ENCODE measurements around the gene CPNE5. TPM values are rescaled to one million over a fixed set of nuclear protein-coding genes. Genes with fewer than 3 reads are reported as not detected.

The CPNE5 gene
- total and polyA plus RNA-seq, 9 of the 15 experiments (the other 6 are each of a cell fraction or from before 2014, with no cell fraction given): 0.14 to 1.0 (median 0.46) TPM; not detected in 2

GRCh38 chr6:36779227-36779626 is 60.0 kb downstream of the CPNE5 start:
- in situ Hi-C loops (cut with MboI) (no loop called here), intact Hi-C loops (cut with micrococcal nuclease) (no loop called here)
- TF ChIP-seq BHLHE40 (IDR thresholded peaks at IDR 0.05; ENCODE audit: low read length): no peak
- TF ChIP-seq FOXP4 (CRISPR knock-in tag; IDR thresholded peaks at IDR 0.05; ENCODE audit: borderline replicate concordance): no peak
- TF ChIP-seq ZBTB17 (CRISPR knock-in tag; IDR thresholded peaks at IDR 0.05): no peak
- no peak for TF ChIP-seq ZNF174 (CRISPR knock-in tag; IDR thresholded peaks at IDR 0.05)
- no peak for TF ChIP-seq CBFA2T3 (IDR thresholded peaks at IDR 0.05)
- no peak for TF ChIP-seq TAL1 (IDR thresholded peaks at IDR 0.05)
- TF ChIP-seq ESRRB (CRISPR knock-in tag; IDR thresholded peaks at IDR 0.05; ENCODE audit: borderline replicate concordance): no peak
- no peak for TF ChIP-seq L3MBTL2 (IDR thresholded peaks at IDR 0.05)
- no peak for TF ChIP-seq ZFX (CRISPR knock-in tag; IDR thresholded peaks at IDR 0.05)
- TF ChIP-seq KAT2B (IDR thresholded peaks at IDR 0.05; ENCODE audit: low read depth, low read length): no peak
- TF ChIP-seq, protein P1, sequence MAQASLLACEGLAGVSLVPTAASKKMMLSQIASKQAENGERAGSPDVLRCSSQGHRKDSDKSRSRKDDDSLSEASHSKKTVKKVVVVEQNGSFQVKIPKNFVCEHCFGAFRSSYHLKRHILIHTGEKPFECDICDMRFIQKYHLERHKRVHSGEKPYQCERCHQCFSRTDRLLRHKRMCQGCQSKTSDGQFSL (CRISPR knock-in tag; IDR thresholded peaks at IDR 0.05): no peak
- TF ChIP-seq, protein P1 (tag; IDR thresholded peaks at IDR 0.05): no peak
- no peak for TF ChIP-seq PYGO2 (tag; IDR thresholded peaks at IDR 0.05)
- no peak for TF ChIP-seq THRAP3 (IDR thresholded peaks at IDR 0.05; ENCODE audit: borderline replicate concordance)
- Histone ChIP-seq H3K36me3 (ENCODE audit: control insufficient read depth, insufficient read depth, low read length) (no peaks in the 10 kb centered on the region), H3K4me1 (replicated peaks in 1 of 2; ENCODE audit: control insufficient read depth in 2 of 2, insufficient read depth in 2 of 2, low read length in 2 of 2) (peaks cover 0 to 5% of the 10 kb centered on the region in 2 experiments; a peak in 2 of 5 replicates), H2AFZ (ENCODE audit: low read depth, low read length) (no peak overlapping the region), H3K27me3 (ENCODE audit: control insufficient read depth in 2 of 2, insufficient read depth in 2 of 2, low read length in 2 of 2) (peaks cover 52 to 63% of the 10 kb centered on the region in 2 experiments), H3K4me3 (no peak overlapping the region), H3K9me1 (ENCODE audit: control insufficient read depth, insufficient read depth, low read length) (no peaks in the 10 kb centered on the region), H3K4me2 (ENCODE audit: insufficient read depth, low read length) (no peak overlapping the region), H4K20me1 (replicated peaks; ENCODE audit: control insufficient read depth, insufficient read depth, low read length) (no peaks in the 10 kb centered on the region), H3K79me2 (ENCODE audit: control insufficient read depth, insufficient read depth, low read length) (no peaks in the 10 kb centered on the region), H3K9me3 (replicated peaks; ENCODE audit: control insufficient read depth, insufficient read depth, low read depth, low read length) (no peaks in the 10 kb centered on the region), H3K9ac (ENCODE audit: insufficient read depth in 1 of 2, low read depth in 2 of 2, low read length in 2 of 2) (no peak overlapping the region), H3K27ac (ENCODE audit: extremely low read depth, low read depth, low read length) (no peak overlapping the region)
- ChIA-PET POLR2A (interaction anchor here (0.7 to 1.4 kb wide), 5 partner anchors 11 to 130 kb away, joined by 3 to 5 read pairs (median 3); no protein-coding TSS in a partner anchor), CTCF (ENCODE audit: low intra/inter-chr PET ratio) (no interaction called here)
- FAIRE-seq: no peak
- no peak for DNase-seq (ENCODE audit: extremely low read depth in 1 of 4, low spot score in 3 of 4)
- no peak for ATAC-seq
- BruUV-seq (replicated peaks): no TSS peak
- WGBS (ENCODE audit: insufficient coverage, low coverage, missing lambda C conversion rate): 7% methylated on average over 5 of the region's 5 CpGs
